H7 (cell line): Measurements from ENCODE around the gene AMY1B. TPM values are rescaled to one million over a fixed set of nuclear protein-coding genes. Genes with fewer than 3 reads are reported as not detected.
"Not testable (repeated sequence)": the region's sequence is repeated elsewhere in the genome, so short reads cannot be mapped to it uniquely, and the experiment has no call there.

Source experiments
- DNase-seq: peaks from one replicate; pipeline ENCODE4 v3.0.0; 2012
- H3K27me3 ChIP-seq: 2 replicates; pipeline ENCODE4 v1.6.0; 2011; ENCODE audit warnings: mild to moderate bottlenecking, low read length; ENCODE audit not compliant: control insufficient read depth, insufficient read depth
- H3K36me3 ChIP-seq: replicated peaks from 2 replicates; pipeline ENCODE4 v1.5.1; 2011; ENCODE audit warnings: low read length; ENCODE audit not compliant: control insufficient read depth, insufficient read depth
- H3K4me3 ChIP-seq: 2 replicates; pipeline ENCODE4 v1.5.1; 2011; ENCODE audit warnings: low read depth, mild to moderate bottlenecking, control low read depth, low read length, moderate library complexity; ENCODE audit not compliant: insufficient read depth
- total RNA-seq: library from RNA; depleted of rRNA; stranded (reverse); fragments of >200 nt; shearing (Covaris generic); gene quantifications from 2 replicates; pipeline ENCODE4 v1.2.3, GENCODE V29; 2014; rRNA removed

AMY1B gene
- total RNA-seq, 1 experiment from 2014 or later = not detected

DNA sequence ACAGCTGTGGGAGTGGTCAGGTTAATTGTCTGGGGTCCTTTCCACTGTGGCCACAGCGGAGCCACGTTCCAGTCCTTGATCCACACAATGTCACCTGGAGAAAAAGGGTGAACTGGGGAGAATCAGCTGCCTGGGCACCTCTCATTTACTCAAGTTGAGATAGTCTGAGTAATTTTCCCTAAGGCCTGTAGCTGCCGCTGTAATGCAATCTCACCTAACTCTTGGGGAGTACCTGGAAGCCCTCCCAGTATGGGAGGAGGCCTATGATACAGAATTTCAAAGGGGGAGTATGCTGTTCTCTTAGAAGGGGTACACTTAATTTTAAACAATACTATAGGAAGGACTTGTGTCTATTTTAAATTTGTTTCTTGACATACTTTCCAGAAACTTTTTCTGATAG is 45.7 kb downstream of the AMY1B start:
- H3K4me3 ChIP-seq, H3K27me3 ChIP-seq, H3K36me3 ChIP-seq, DNase-seq: not testable (repeated sequence)

DNA sequence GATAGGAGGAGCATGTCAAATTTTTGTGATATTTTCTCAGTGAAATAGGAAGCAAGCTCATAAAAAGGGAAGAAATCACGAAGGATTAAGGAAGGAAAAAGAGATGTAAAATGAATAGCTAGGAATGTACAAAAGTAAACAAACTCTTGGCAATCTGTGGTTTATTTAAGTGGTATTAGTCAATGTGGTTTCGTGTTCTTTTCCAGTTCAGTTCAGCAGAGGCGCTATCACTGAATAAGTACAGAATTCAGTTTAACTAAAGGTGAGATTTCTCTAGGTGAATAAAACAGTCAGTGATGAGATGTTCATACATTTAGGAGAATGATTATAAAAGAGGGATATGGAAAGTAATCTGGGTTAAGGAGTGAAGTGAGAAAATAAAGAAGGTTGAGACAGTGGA is 52.1 kb downstream of the AMY1B start:
- not testable (repeated sequence) for H3K27me3 ChIP-seq, H3K36me3 ChIP-seq, DNase-seq, H3K4me3 ChIP-seq

DNA sequence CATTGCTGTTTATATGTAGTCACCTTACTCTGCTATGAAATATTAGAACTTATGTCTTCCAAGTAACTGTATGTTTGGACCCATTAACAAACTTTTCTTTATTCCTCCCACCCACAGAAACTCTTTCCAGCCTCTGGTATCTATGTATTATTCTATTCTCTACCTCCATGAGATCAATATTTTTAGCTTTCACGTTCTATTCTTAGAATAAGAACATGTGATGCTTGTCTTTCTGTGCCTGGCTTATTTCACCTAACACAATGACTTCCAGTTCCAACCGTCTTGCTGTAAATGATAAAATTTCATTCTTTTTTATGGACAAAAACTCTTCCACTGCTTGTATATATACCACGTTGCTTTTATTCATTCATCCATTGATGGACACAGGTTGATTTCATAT is 54.8 kb downstream of the AMY1B start:
- not testable (repeated sequence) for DNase-seq, H3K36me3 ChIP-seq, H3K4me3 ChIP-seq, H3K27me3 ChIP-seq

Other genes with a start within 250 kb of the AMY1B start
- gene RNPC3, start 170.5 kb downstream of the AMY1B start, total RNA-seq = 16.0 and 22.8 TPM in 2 replicates
- gene AMY2B, start 124.6 kb downstream of the AMY1B start, total RNA-seq = 2.7 and 3.0 TPM in 2 replicates
- not detected in 2 replicates for gene AMY2A, start 78.8 kb downstream of the AMY1B start, total RNA-seq
- gene AMY1A, start 40.5 kb downstream of the AMY1B start, total RNA-seq = not detected in 2 replicates
- gene AMY1C, start 53.7 kb upstream of the AMY1B start, total RNA-seq = not detected in 2 replicates